B cell (primary cell): ENCODE measurements around the gene CASKIN1. TPM values are rescaled to one million over a fixed set of nuclear protein-coding genes. Genes with fewer than 3 reads are reported as not detected.

ENCODE experiments used
- ATAC-seq: fragments of 200-7000 bp; cut with Tn5 transposase; one replicate; pipeline ENCODE4 v1.10.0; 2021; ENCODE audit warnings: low read depth, mild to moderate bottlenecking, moderate number of reproducible peaks, moderate library complexity
- CTCF ChIA-PET: fragments of 350-600 bp; sonication (Branson Sonifier 250); formaldehyde crosslinking; loops from one replicate; lab custom pipeline; 2021; ENCODE audit warnings: antibody characterized with exemption, inconsistent platforms; lab: Charles Lee
- POLR2A ChIA-PET: fragments of 350-600 bp; sonication (Branson Sonifier 250); formaldehyde crosslinking; loops from one replicate; lab custom pipeline; 2021; ENCODE audit warnings: antibody characterized with exemption; lab: Charles Lee
- DNase-seq: peaks from one replicate; pipeline ENCODE4 v3.0.0; 2013
- H2AFZ ChIP-seq: 2 replicates; pipeline ENCODE4 v1.6.1; 2012; ENCODE audit warnings: mild to moderate bottlenecking, low read depth, low read length; ENCODE audit not compliant: insufficient read depth, poor library complexity, severe bottlenecking
- H3K27ac ChIP-seq, 2 donors: 1 replicate in 1 of 2; 2 replicates in 1 of 2; pipeline ENCODE4 v1.5.1; 2012 to 2013; ENCODE audit warnings: low read length in 2 of 2, mild to moderate bottlenecking in 2 of 2, moderate library complexity in 1 of 2
- H3K27me3 ChIP-seq, 4 experiments: fragments of 200-600 bp in 1 of 4; sonication (generic) in 1 of 4; replicated peaks in 1 of 4; 1 replicate in 2 of 4; 2 replicates in 2 of 4; pipeline versions ENCODE4 v1.6.1 to v1.7.0; 2013 to 2016; ENCODE audit warnings: low read length in 3 of 4, mild to moderate bottlenecking in 2 of 4, mixed read lengths in 1 of 4, moderate library complexity in 1 of 4; ENCODE audit not compliant: insufficient read depth in 4 of 4, control insufficient read depth in 3 of 4; ENCODE audit errors: control extremely low read depth in 1 of 4
- H3K36me3 ChIP-seq, 2 experiments: replicated peaks in 1 of 2; 1 replicate in 1 of 2; 2 replicates in 1 of 2; pipeline versions ENCODE4 v1.6.1 to v1.7.1; 2013; ENCODE audit warnings: low read length in 1 of 2; ENCODE audit not compliant: insufficient read depth in 2 of 2, control insufficient read depth in 1 of 2; ENCODE audit errors: control extremely low read depth in 1 of 2, extremely low read depth in 1 of 2
- H3K4me1 ChIP-seq, 2 donors: fragments of 200-600 bp in 1 of 2; sonication (generic) in 1 of 2; 1 replicate in 1 of 2; 2 replicates in 1 of 2; pipeline versions ENCODE4 v1.5.1 to v1.6.1; 2013 to 2017; ENCODE audit warnings: low read length in 2 of 2; ENCODE audit not compliant: control insufficient read depth in 2 of 2, insufficient read depth in 2 of 2
- H3K4me2 ChIP-seq: replicated peaks from 2 replicates; pipeline ENCODE3; 2012; ENCODE audit warnings: mild to moderate bottlenecking, low read depth, low read length; ENCODE audit not compliant: poor library complexity, severe bottlenecking
- H3K4me3 ChIP-seq, 5 experiments: fragments of 200-600 bp in 1 of 5; sonication (generic) in 1 of 5; 1 replicate in 3 of 5; 2 replicates in 2 of 5; pipeline versions ENCODE4 v1.5.1 to v1.7.0; 2011 to 2016; ENCODE audit warnings: low read length in 4 of 5, mild to moderate bottlenecking in 4 of 5, low read depth in 2 of 5, control low read depth in 1 of 5, moderate library complexity in 1 of 5; ENCODE audit not compliant: insufficient read depth in 1 of 5; ENCODE audit errors: control extremely low read depth in 1 of 5, extremely low read depth in 1 of 5
- H3K79me2 ChIP-seq: fragments of 200-600 bp; sonication (generic); one replicate; pipeline ENCODE4 v1.6.0; 2016; ENCODE audit warnings: low read length; ENCODE audit not compliant: control insufficient read depth, insufficient read depth
- H3K9ac ChIP-seq: fragments of 200-600 bp; sonication (generic); 2 replicates; pipeline ENCODE4 v1.6.1; 2017; ENCODE audit warnings: mild to moderate bottlenecking, low read length, moderate library complexity
- H3K9me3 ChIP-seq, 3 donors: one replicate each; pipeline versions ENCODE4 v1.6.1 to v1.7.1; 2013; ENCODE audit warnings: low read length in 2 of 3; ENCODE audit not compliant: control insufficient read depth in 2 of 3, insufficient read depth in 1 of 3; ENCODE audit errors: control extremely low read depth in 1 of 3
- H4K20me1 ChIP-seq: 2 replicates; pipeline ENCODE4 v1.6.0; 2012; ENCODE audit warnings: mild to moderate bottlenecking, low read length; ENCODE audit not compliant: insufficient read depth, control insufficient read depth, poor library complexity, severe bottlenecking
- H3K27ac Mint-ChIP-seq: one replicate; pipeline ENCODE4 v1.8.0; 2021; ENCODE audit warnings: mixed read lengths
- H3K27me3 Mint-ChIP-seq: one replicate; pipeline ENCODE4 v1.8.0; 2021; ENCODE audit warnings: mixed read lengths
- H3K4me1 Mint-ChIP-seq: one replicate; pipeline ENCODE4 v1.8.0; 2021; ENCODE audit warnings: mixed read lengths
- H3K4me3 Mint-ChIP-seq: one replicate; pipeline ENCODE4 v1.8.0; 2021; ENCODE audit warnings: mixed read lengths
- H3K9me3 Mint-ChIP-seq: one replicate; pipeline ENCODE4 v1.8.0; 2022; ENCODE audit warnings: mixed read lengths; ENCODE audit not compliant: insufficient read depth
- EZH2 ChIP-seq: IDR thresholded peaks from 2 replicates; pipeline ENCODE4 v1.6.1; 2012; ENCODE audit warnings: borderline replicate concordance, low read depth, mild to moderate bottlenecking, moderate library complexity, low read length; ENCODE audit not compliant: insufficient read depth, poor library complexity, severe bottlenecking
- WGBS: methylation state at CpG from one replicate; pipeline ENCODE4 v1.1.5; 2013; ENCODE audit warnings: missing lambda C conversion rate; ENCODE audit not compliant: insufficient coverage; 5-methylcytosine and 5-hydroxymethylcytosine counted together
- intact Hi-C: fragments of 100-400 bp; cut with micrococcal nuclease; formaldehyde crosslinking; loops from one replicate; pipeline ENCODE4 v1.10.0; 2022
- polyA plus RNA-seq: library from polyadenylated mRNA; depleted of rRNA; stranded (reverse); fragments of >200 nt; gene quantifications from 2 replicates; pipeline ENCODE4 v1.2.3, GENCODE V29; 2012
- total RNA-seq, 2 donors: library from RNA; stranded (reverse); fragments of 120-200 nt in 1 of 2; gene quantifications; 1 replicate in 1 of 2; 2 replicates in 1 of 2; pipeline versions ENCODE4 v1.2.3 to v1.2.4, GENCODE V29; 2013 to 2022
- TF ChIP-seq, protein P1 (sequence below): fragments of 200-600 bp; IDR thresholded peaks from one replicate; pipeline ENCODE4 v1.8.0; 2022; ENCODE audit warnings: antibody characterized with exemption, mild to moderate bottlenecking

CASKIN1 gene
- total and polyA plus RNA-seq, 2 donors (not counting 1 experiment from before 2014, with no cell fraction given), result 0.01 TPM; not detected in 1

DNA sequence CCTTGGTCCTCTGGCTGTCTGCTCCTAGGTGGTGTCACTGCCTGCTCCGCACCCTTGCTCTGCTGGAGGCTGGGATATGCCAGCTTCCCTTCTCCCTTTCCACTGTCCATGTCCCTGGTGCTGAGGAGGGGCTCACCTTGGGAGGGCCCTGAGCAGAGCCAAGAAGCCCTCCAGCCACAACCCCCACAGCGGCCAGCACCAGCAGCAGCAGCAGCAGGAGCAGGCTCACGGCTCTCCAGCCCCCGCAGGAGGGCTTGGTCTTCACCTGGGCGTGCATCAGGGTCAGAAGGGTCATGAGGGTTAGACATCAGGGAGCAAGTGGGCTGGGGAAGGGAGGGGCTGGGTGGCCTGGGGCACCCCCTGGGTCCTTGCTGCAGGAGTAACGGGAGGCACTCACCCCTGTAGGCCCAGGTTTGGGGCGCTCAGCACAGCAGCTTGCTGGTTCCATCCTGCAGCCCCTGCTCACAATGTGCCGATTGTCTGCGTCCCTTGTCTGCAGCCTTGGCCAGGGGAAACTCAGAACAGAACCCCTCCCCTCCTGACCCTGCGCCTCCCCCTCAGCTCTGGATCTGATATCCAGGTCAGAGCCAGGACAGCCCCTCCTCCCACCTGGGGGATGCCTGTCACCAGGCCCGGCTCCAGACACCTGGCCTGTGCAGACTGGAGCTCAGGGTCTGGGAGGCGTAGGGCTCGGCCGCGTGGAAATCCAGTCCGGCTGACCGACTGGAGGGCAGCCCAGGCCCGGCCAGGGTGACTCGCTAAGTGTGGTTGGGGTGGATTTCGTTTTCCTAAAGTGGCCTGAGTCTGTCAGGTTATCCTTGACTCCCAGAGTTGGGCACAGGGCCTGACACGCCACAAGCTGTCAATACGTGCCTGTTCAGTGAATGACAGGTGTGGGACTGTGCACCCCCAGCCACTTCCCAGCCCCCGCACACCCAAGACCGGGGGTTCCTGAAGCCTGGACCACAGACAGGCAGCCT is 14.3 kb upstream of the CASKIN1 start, which contains the start of gene BRICD5:
Gene BRICD5 (minus strand): TSS at position 478 of the 980 bp plus-strand sequence. CDS start 30 bp downstream, at position 448.
- DNase-seq (no peak), ATAC-seq (no peak)
- H3K27me3 ChIP-seq, result no peaks in the 10 kb centered on the region
- H3K27ac Mint-ChIP-seq, result no peak within 1 kb of the TSS
- 85% methylated on average over 24 of the region's 24 CpGs for WGBS
- no peak within 1 kb of the TSS for H2AFZ ChIP-seq
- H3K4me3 ChIP-seq, result no peak within 1 kb of the TSS
- H3K4me1 ChIP-seq, result peaks cover 16 to 32% of the 10 kb centered on the region in 2 donors
- ChIA-PET POLR2A (no interaction called here), CTCF (interaction anchor here (1.0 to 1.2 kb wide), 2 partner anchors 16 kb away, joined by 3 read pairs; no protein-coding TSS in a partner anchor)
- H3K79me2 ChIP-seq, result peaks cover 25% of the 10 kb centered on the region
- peaks cover 11% of the 10 kb centered on the region for H4K20me1 ChIP-seq
- no peak for TF ChIP-seq EZH2
- TF ChIP-seq, protein P1, sequence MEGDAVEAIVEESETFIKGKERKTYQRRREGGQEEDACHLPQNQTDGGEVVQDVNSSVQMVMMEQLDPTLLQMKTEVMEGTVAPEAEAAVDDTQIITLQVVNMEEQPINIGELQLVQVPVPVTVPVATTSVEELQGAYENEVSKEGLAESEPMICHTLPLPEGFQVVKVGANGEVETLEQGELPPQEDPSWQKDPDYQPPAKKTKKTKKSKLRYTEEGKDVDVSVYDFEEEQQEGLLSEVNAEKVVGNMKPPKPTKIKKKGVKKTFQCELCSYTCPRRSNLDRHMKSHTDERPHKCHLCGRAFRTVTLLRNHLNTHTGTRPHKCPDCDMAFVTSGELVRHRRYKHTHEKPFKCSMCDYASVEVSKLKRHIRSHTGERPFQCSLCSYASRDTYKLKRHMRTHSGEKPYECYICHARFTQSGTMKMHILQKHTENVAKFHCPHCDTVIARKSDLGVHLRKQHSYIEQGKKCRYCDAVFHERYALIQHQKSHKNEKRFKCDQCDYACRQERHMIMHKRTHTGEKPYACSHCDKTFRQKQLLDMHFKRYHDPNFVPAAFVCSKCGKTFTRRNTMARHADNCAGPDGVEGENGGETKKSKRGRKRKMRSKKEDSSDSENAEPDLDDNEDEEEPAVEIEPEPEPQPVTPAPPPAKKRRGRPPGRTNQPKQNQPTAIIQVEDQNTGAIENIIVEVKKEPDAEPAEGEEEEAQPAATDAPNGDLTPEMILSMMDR, result no peak
- H3K4me3 Mint-ChIP-seq, result no peak within 1 kb of the TSS
- no peaks in the 10 kb centered on the region for H3K27me3 Mint-ChIP-seq
- no peaks in the 10 kb centered on the region for H3K9me3 Mint-ChIP-seq
- peaks cover 0 to 37% of the 10 kb centered on the region in 2 experiments for H3K36me3 ChIP-seq
- H3K4me1 Mint-ChIP-seq, result peaks cover 33% of the 10 kb centered on the region
- H3K4me2 ChIP-seq, result no peak within 1 kb of the TSS
- no peaks in the 10 kb centered on the region for H3K9me3 ChIP-seq
- H3K9ac ChIP-seq, result no peak within 1 kb of the TSS
- no peak within 1 kb of the TSS for H3K27ac ChIP-seq
- intact Hi-C loops, result no loop called here

DNA sequence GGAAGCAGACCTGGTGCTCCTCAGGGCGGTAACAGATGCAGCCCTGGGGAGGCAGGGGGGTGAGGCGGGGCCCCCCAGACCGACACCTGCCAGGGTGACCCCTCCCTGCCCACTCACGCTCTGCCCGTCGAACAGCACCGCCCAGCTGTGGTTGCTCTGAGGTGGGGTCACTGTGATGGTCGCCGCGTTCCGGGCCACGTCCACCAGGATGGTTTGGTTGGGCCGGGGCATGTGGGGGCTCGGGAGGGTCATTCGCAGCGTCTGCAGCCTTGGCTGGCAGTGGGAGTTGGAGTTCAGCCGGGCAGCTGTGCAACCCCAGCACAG is 13.6 kb upstream of the CASKIN1 start:
- no peak for DNase-seq
- peaks cover 25% of the 10 kb centered on the region for H3K79me2 ChIP-seq
- no peak overlapping the region for H3K4me3 ChIP-seq
- Mint-ChIP-seq H3K4me3 (no peak overlapping the region), H3K27ac (no peak overlapping the region), H3K4me1 (peaks cover 30% of the 10 kb centered on the region), H3K9me3 (no peaks in the 10 kb centered on the region), H3K27me3 (no peaks in the 10 kb centered on the region)
- H3K27ac ChIP-seq, result no peak overlapping the region
- H4K20me1 ChIP-seq, result peaks cover 11% of the 10 kb centered on the region
- peaks cover 0 to 37% of the 10 kb centered on the region in 2 experiments for H3K36me3 ChIP-seq
- 97% methylated on average over 16 of the region's 17 CpGs for WGBS
- no peaks in the 10 kb centered on the region for H3K9me3 ChIP-seq
- TF ChIP-seq EZH2, result no peak
- TF ChIP-seq, protein P1, result no peak
- ATAC-seq, result no peak
- intact Hi-C loops, result no loop called here
- H3K27me3 ChIP-seq, result no peaks in the 10 kb centered on the region
- H3K9ac ChIP-seq, result no peak overlapping the region
- CTCF ChIA-PET, result interaction anchor here (1.2 kb wide), 1 partner anchor 15 kb away, joined by 3 read pairs; no protein-coding TSS in a partner anchor
- POLR2A ChIA-PET, result no interaction called here
- peaks cover 16 to 29% of the 10 kb centered on the region in 2 donors for H3K4me1 ChIP-seq
- no peak overlapping the region for H3K4me2 ChIP-seq
- no peak overlapping the region for H2AFZ ChIP-seq
